ENCODE results near the gene KIF17.
A peak's percentile ranks its signal among the peaks of the same experiment; 100 is the strongest.

KIF17 gene

DNA sequence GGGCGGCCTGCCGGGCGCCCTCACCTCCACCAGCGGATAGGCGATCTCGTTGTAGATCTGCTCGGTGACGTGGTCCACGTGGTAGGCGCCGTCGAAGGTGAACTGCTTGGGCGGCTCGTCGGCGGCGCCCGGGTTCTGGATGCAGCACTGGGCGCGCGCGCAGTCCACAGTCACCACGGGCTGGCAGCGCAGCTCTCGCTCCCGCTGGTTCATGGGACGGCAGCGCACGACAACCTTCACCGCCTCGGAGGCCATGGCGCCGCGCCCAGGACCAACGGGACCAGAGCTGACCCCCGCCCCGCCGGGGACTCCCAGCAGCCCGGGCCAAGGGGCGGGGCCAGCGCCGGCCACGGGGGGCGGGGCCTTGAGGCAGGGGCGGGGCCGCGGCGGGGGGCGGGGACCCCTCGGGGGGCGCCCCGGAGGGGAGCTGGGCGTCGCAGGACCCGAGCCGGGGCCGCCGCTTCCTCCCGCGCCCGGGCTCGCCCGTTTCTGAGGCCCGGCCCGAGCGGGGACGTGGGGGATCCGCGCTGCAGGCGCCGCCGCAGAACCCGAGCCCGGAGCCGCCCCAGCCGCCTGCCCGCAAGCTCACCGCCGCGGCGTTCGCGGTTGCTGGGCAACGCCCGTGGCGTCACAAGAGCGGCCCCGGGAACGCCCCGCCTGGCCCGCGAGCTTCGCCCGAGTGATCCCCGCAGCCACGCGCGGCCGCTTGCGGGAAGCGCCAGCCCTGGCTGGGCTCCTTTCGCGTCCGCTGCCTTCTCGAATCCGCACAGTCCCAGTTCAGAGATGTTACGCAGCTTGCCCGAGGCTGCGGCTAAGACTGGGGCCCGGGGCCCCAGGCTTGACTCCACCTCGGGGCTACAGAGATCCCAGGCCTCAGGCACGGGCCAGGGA is at the start of gene KIF17:
KIF17 (minus strand) TSS at position 556 of the 891 bp plus-strand sequence; CDS start at position 255, 301 bp downstream.
- peak in 1 of 2 donors; percentile 35 for DNase-seq (ENCODE audit: low read depth in 2 of 2, low spot score in 1 of 2)

DNA sequence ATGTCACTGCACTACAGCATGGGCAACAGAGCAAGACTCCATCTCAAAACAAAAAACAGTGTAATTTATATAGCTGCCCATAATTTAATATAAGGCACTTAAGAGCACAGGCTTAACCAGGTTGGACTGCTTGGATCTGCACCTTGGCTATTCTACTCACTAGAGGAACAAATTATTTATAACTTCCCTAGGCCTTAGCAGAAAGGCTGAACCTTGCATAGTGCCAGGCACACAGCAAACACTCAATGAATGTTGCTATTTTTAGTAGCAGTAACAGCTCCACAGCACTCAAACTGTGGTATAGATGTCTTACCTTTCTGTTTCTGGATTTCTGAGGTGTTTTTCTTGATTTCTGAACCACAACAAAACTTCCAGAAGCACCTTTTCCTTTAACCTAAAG is 49.5 kb upstream of the KIF17 start:
- DNase-seq (ENCODE audit: low read depth in 2 of 2, low spot score in 1 of 2): no peak

DNA sequence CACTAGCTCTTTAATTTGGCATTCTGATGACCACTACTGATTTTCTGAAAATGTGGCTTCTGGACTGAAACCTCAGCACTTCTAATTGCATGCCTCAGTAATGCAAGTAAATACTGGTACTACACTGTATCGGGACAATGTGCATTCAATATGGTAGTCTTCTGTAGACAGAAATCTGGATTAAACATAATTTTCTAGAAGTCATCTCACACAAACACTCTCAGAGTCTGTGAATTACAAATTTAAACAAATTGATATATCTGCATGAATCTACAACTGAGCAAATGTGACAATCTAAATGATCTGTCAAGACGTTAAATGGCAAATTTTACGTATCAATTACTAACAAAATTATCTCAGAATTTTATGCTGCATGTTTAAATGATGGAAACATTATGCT is 45.6 kb upstream of the KIF17 start:
- no peak for DNase-seq (ENCODE audit: low read depth in 2 of 2, low spot score in 1 of 2)

DNA sequence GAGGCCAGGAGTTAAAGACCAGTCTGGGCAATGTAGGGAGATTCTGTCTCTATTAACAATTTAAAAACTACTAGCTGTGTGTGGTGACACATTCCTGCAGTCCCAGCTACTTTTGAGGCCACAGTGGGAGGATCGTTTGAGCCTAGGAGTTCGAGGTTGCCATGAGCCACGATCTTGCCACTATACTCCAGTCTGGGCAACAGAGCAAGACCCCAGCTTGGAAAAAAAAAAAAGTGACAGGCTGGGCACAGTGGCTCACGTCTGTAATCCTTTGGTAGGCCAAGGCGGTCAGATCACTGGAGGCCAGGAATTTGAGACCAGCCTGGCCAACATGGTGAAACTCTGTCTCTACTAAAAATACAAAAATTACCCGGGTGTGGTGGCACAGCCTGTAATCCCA is 42.5 kb upstream of the KIF17 start:
- DNase-seq (ENCODE audit: low read depth in 2 of 2, low spot score in 1 of 2): no peak

DNA sequence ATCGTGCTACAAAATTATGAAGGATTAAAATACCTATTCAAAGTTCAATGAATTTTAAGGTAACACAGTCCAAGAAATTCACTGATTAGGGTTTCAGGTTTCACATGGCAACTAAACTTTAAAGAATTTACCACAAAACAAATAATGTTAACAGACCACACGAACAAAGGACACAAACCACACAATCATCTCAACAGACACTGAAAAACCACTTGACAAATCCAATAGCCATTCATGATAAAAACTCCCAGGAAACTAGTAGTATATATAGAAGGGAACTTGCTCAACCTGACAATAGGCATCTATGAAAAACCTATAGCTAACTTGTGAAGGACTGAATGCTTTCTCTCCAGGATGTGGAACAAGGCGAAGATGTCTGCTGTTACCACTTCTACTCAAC is 35.8 kb upstream of the KIF17 start:
- DNase-seq (ENCODE audit: low read depth in 2 of 2, low spot score in 1 of 2): no peak

DNA sequence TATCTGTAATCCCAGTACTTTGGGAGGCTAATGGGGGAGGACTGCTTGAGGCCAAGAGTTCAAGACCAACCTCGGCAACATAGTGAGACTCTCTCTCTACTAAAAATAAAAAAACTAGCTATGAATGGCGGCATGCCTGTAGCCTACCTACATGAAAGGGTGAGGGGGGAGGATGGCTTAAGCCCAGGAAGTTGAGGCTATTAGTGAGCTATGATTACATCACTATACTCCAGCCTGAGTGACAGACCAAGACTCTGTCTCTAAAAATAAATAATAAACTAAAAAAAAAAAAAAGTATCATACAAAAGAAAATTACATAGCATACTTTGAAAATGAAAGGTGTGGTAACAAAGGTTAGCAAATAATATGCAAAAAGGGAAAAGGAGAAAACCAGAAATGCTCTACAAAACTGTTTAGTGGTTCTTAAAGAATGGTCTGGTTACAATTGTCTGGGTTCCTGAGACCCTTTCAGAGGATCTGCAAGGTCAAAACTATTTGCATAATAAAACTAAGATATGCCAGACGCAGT is 33.7 kb upstream of the KIF17 start:
- no peak for DNase-seq (ENCODE audit: low read depth in 2 of 2, low spot score in 1 of 2)

DNA sequence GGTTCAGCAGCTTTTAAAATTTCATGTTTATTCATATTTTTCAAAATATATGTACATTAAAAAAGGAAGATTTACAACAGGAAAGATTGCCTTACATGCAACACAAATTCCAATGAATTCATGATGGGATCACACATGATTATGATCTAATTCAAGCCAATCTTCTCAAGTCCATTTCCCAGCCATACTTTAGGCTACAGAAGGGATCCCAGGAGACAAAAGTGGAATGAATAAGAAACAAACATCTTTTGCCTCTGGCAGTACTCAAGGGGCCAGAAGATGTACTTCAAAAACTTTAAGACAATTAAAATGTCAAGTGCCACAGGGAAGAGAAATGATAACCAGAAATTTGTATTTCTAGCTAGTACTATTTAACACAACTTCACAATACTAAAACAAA is 24.9 kb upstream of the KIF17 start:
- DNase-seq (ENCODE audit: low read depth in 2 of 2, low spot score in 1 of 2): no peak

DNA sequence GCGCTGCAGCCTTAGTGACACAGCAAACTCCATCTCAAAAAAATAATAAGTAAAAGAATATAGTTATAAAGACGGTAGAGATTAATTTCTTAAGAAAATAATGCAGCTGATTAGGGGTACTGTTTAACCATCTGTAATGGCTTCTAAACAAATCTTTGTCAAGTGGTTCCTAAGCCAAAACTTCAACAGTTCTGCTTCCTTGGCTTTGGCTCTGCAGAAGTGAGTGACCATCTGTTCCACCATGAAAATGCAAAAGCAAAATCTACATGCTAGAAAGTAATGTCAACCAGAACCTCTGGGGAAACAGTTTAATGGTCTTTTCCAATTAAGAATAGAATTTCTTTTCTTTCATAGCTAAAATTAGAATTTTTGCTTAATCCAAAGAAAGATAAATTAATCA is 23.0 kb upstream of the KIF17 start:
- DNase-seq (ENCODE audit: low read depth in 2 of 2, low spot score in 1 of 2): no peak

DNA sequence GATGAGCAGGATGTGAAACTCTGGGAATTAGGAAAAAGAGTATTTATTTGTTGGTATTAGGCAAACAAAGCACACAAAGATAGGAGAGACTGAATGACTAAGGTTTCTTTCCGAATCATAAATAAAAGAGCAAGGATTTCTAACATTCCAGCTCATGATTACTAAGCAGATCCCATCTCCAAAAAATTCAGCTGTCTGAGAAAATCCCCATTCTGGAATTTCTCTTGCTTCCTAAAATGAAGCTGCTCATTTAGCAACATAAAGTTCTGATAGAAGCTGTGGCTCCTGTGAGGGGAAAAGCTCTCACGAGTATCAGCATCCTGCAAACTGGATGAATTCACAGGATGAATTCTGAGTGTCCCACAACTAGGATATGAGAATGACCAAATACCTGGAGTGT is 21.4 kb upstream of the KIF17 start:
- DNase-seq (ENCODE audit: low read depth in 2 of 2, low spot score in 1 of 2): no peak

DNA sequence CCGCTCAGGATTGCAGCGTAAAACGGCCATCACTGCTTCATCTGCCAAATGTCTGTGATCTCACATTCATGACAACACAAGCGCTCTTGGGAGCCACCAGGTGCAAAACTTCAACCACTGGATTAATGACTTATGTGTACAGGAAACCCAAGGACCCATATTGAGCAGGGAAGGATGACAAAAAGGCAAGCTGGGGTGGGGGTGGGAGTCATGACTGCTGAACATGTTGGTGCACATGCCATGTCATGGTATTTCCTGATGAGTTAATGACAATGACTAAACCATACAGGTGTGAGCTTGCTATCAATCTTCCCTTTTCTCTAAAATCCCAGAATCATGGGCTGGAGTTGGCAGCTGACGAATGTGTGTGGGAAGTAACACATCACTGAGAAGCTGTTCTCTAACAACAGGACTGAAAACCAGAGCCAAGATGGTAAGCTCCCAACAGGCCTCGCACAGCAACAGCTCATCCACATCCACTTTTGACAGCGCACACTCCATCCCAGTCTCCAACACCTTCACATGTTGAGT is 17.8 kb upstream of the KIF17 start:
- DNase-seq (ENCODE audit: low read depth in 2 of 2, low spot score in 1 of 2): no peak

DNA sequence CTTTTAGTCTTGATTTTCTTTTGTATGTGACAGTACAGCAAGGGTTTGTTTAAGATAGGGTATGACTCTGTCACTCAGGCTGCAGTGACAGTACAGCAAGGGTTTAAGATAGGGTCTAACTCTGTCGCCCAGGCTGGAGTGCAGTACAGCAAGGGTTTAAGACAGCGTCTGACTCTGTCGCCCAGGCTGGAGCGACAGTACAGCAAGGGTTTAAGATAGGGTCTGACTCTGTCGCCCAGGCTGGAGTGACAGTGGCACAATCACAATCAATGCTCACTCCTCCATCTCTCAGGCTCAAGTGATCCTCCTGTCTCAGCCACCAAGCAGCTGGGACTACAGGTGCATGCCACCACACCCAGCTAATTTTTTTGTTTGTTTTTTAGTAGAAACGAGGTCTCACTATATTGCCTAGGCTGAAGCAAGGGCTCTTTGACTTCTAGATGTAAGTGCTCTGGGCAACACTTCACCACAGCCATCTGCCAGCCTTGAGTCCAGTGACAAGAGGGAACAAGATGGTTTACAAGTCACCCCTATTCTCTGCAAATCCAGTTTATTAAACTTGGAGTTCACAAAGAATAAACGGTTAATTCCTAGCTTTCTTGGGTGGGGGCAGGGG is 15.7 kb upstream of the KIF17 start:
- no peak for DNase-seq (ENCODE audit: low read depth in 2 of 2, low spot score in 1 of 2)

DNA sequence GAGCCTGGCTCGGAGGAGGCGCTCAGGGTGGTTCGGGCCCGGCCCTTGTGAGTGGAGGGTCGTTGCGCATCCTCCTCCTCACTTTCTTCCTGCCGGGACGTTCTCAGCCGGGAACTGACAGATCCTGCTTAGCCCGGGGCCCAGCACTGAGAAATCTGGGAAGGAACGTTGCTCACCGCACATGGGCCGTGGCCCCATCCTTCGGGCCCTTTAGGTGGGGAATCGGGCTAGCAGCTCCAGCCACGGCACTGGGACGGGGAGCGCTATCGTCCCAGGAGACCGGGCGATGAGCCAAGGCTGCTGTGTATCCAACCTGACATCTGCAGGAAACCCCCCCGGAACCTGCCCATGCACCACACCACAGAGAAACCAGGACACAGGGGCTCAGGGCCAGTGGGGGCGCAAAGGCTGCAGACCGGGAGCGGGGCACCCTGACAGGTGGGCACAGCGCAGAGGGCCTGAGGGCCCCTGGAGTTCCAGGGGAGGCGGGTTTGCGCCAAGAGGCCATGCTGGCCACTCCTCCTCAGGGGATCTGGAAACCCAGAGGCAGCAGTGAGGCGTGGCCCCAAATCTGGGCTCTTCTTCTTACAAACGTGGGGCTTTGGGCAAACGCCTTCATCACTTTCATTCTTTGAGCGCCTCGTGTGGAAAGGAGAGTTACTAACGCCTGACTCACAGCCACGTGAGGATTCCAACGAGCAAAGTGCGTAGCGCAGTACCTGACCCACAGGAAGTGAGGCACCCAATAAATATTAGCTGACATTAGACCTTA is 15.0 kb upstream of the KIF17 start, which contains the start of gene SH2D5:
SH2D5 (minus strand) TSS at position 116 of the 772 bp plus-strand sequence. CDS start 4,659 bp downstream, outside the sequence.
- peak; percentile 57 to 65 for DNase-seq (ENCODE audit: low read depth in 2 of 2, low spot score in 1 of 2)

DNA sequence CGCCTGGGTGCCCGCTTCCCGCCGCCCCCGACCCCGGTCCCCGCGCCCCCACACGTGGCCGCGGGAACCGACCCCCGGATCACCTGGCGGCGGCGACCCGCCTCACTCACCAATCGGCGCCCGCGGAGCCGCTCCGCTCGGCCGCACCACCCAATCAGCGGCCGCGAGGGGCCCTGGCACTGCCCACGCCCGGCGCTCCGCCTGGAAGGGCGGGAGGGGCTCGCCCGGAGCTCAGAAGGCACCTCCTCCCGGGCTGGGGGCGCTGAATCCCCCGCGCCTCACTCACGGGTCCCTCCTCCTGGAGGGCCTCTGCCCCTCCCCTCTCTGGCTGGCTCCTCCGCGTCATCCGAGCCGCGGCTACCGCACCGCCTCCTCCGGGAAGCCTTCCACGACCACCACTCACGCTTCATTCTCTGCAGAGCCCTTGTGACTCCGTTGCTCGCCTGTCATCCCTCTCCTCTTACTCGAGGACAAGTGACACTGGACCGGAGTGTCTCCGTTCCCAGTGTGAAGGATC is 14.3 kb upstream of the KIF17 start:
- DNase-seq (ENCODE audit: low read depth in 2 of 2, low spot score in 1 of 2): peak in 1 of 2 donors; percentile 45

DNA sequence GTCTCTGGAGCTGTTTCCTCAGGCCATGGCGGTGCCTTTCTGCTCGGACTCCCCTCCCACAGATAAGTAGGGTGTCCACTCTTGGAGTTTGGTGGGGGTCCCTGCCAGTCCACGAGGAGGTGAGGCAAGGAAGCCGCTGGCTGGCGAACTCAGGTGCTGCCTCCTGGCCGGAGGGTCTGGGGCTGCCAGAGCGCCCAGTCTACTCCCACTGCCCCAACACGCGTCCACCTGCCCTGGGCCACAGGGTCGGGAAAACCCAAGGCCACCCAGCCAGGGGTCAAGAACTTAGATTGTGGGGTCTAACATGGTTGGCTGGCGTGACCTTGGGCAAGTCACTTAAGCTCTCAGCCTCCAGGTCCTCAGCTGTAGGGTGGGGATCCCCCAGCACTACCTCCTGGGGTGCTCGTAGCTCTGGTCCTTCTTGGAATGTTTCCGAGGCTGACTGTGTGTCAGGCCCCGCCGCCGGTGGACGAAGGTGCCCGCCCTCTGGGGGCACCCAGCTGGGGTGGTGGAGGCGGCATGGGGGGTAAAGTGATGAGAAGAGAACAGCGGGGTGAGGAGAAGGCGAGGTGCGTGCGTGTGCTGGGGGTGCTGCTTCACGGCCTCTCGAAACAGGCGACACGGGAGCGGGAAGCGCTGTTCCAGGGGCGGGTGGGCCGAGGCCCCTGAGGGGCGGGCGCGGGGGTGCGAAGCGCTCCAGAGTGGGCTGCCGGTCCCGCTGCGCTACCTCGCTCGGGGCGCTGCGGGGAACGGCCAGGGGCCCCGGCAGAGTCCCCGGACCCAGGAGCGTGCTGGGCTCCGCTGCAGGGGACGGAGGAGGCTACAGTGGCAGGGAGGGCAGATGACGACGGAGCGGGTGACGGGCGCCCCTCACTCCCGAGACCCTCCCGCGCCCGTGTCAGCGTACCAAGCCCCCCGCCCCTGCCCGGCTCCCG is 13.5 kb upstream of the KIF17 start:
- DNase-seq (ENCODE audit: low read depth in 2 of 2, low spot score in 1 of 2): no peak

DNA sequence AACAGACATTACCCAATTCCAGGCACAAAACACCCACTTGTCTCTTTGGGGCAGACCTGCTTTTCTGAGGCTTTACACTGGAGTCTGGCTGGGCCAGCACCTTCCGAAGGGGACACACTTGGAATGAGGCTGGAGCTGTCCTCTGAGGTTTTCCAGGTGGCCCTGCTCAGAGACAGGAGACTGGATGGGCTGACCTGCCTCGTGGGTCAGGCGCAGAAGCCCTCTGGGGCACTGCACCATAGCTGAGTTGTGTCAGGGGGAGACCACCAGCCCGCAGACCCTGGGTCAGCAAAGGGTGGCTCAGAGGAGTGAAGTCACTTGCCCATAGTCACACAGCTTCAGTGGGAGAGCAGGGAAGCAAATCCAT is 12.9 kb upstream of the KIF17 start:
- DNase-seq (ENCODE audit: low read depth in 2 of 2, low spot score in 1 of 2): no peak

DNA sequence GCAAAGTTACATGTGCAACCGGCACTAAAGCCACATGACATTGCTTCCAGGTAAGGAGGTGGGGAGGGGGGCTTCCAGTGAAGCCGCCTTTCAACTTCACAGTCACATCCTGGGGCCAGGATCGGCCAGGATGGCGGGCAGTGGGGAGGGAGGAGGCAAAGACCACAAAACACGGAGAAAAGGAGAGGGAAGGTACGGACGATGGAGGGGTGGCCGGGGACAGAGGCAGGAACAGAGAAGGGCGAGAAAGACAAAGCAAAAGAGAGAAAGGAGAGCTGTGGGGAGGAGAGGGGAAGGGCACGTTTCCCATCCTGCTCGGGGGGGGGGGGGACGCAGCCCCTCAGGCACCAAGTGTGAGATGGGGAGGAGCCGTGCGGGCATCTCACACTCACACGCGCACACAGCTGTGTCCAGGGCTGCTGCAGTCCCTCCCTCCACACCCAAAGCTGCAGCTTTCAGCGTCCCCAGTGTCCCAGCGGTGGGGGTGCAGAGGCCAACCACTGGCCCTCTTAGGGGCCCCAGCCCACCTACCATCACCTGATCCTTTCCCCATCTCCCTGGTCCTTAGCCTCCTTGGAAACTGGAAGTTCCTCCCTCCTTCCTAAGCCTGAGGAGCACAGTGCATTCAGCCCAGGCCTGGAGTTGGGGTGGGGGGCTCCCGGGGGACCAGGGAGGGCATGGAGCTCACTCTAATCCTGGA is 12.3 kb upstream of the KIF17 start:
- DNase-seq (ENCODE audit: low read depth in 2 of 2, low spot score in 1 of 2): no peak

DNA sequence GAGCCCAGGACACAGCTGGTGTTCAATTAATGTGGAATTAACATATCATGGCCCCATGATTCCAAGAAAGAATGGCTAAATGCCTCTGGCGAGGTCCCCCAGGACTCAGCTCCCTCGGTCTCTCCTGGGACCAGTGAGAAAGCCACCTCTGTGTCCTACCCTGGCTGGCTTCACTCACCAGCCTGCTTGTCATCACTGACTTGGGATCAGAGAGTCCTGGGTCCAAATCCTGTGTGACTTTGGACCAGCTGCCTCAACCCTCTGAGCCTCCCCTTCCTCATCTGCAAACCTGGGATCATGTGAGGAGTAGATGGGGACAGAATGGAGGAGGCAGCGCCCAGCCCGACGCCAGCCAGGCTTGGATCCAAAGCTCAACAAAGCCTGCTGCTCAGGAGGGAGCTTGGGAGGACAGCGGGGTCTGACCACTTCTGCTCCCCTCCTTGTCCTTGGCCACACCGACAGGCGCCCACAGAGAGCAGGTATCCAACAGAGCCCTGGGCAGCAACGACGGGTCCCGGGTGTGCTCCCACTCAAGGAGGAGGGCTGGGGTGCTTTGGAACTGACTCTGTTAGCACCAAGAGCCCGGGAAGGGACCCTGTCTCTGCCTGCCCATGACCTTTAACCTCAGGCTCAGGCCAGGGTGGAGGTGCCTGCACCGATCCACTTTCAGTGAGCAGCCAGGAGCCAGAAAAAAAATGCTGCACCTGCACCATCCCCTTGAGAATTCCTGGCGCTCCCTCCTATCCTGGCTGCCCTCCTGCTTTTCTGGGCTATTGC is 11.5 kb upstream of the KIF17 start:
- DNase-seq (ENCODE audit: low read depth in 2 of 2, low spot score in 1 of 2): no peak

DNA sequence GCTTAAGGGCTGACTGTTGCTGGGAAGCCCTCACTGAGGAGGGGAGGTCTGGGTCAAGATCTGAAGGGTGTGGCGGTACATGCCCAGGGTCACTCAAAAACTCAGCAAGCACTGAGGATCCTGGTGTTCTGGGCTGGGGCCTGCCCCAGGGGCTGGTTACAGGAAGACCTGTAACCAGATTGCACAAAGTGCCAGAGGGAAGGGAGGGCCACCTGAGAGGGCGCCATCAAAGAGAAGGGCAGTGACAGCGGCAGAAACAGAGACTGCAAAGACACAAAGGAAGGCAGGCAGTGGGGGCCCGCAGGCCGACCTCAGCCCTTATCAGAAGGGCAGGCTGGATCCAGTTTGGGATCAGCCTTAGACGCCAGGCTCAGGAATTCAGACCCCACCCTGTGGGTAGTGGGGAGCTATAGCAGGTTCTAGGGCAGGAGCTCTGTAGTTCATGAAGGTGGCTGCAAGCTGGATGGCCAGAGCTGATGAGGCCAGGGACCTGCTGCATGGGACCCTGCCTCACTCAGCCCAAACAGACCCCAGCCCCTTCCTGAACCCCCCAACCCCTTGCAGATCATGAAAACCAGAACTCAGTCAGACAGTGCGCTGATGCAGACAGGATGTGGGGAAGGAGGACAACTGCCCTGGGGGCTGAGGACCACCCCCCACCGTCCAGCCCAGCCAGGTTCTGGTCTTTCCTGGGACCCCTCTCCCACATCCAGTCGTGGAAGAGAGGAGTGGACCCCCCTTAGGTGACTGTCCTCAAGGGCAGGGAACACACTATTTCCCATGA is 10.8 kb upstream of the KIF17 start:
- DNase-seq (ENCODE audit: low read depth in 2 of 2, low spot score in 1 of 2): no peak
